Large intestine (tissue), 12 donors: ENCODE results near the gene ZNF254. TPM values are rescaled to one million over a fixed set of nuclear protein-coding genes. Genes with fewer than 3 reads are reported as not detected.
A peak's percentile ranks its signal among the peaks of the same experiment; 100 is the strongest.
"Not testable (repeated sequence)": the region's sequence is repeated elsewhere in the genome, so short reads cannot be mapped to it uniquely, and the experiment has no call there.

Experiments
- DNase-seq, 2 donors: peaks; one replicate each; pipeline versions ENCODE4 v3.0.0 to v3.0.0-alpha.2; 2013
- H3K27ac ChIP-seq: one replicate; pipeline ENCODE4 v1.5.1; 2013; ENCODE audit warnings: low read length
- H3K27me3 ChIP-seq: 2 replicates; pipeline ENCODE4 v1.6.1; 2013; ENCODE audit warnings: low read length; ENCODE audit not compliant: control insufficient read depth, insufficient read depth
- H3K36me3 ChIP-seq: 2 replicates; pipeline ENCODE4 v1.6.1; 2013; ENCODE audit warnings: low read length; ENCODE audit not compliant: control insufficient read depth, insufficient read depth
- H3K4me1 ChIP-seq: one replicate; pipeline ENCODE4 v1.6.1; 2013; ENCODE audit warnings: low read length; ENCODE audit not compliant: control insufficient read depth, insufficient read depth
- H3K4me3 ChIP-seq: one replicate; pipeline ENCODE4 v1.5.1; 2013; ENCODE audit warnings: low read length
- H3K9me3 ChIP-seq: one replicate; pipeline ENCODE4 v1.6.1; 2013; ENCODE audit warnings: mild to moderate bottlenecking, low read depth, low read length, moderate library complexity; ENCODE audit not compliant: control insufficient read depth
- WGBS: methylation state at CpG from one replicate; pipeline ENCODE4 v1.1.5; 2013; ENCODE audit warnings: low lambda C conversion rate; ENCODE audit not compliant: insufficient coverage; 5-methylcytosine and 5-hydroxymethylcytosine counted together
- long read RNA-seq, 11 donors: transcript quantifications; one replicate each; lab custom pipeline, GENCODE V29; 2026
- polyA plus RNA-seq: library from polyadenylated mRNA; unstranded; fragments of 120-200 nt; gene quantifications from one replicate; pipeline ENCODE4 v1.2.1, GENCODE V29; 2013

ZNF254 gene
- 19.0 TPM for polyA plus RNA-seq
- long read RNA-seq, donor 1, partial matches to known transcripts = 0 of 2 reads
- long read RNA-seq, donor 1, other reads (novel, unspliced or antisense) = 0 of 2 reads
- long read RNA-seq, donor 2, partial matches to known transcripts = 0 of 4 reads
- long read RNA-seq, donor 2, other reads (novel, unspliced or antisense) = 0 of 4 reads
- long read RNA-seq, donor 3 = 0 reads
- long read RNA-seq, donor 4 = 0 reads
- long read RNA-seq, donor 5 = 0 reads
- long read RNA-seq, donor 6, transcript ZNF254-202 (4 exons, 3,967 nt) = major isoform, 6 of 70 reads
- long read RNA-seq, donor 6, partial matches to known transcripts = 61 of 70 reads
- long read RNA-seq, donor 6, other reads (novel, unspliced or antisense) = 0 of 70 reads
- long read RNA-seq, donor 7, partial matches to known transcripts = 0 of 1 reads
- long read RNA-seq, donor 7, other reads (novel, unspliced or antisense) = 0 of 1 reads
- long read RNA-seq, donor 8, transcript ZNF254-202 (4 exons, 3,967 nt) = major isoform, 7 of 9 reads
- long read RNA-seq, donor 8, partial matches to known transcripts = 0 of 9 reads
- long read RNA-seq, donor 8, other reads (novel, unspliced or antisense) = 0 of 9 reads
- long read RNA-seq, donor 9, partial matches to known transcripts = 0 of 3 reads
- long read RNA-seq, donor 9, other reads (novel, unspliced or antisense) = 0 of 3 reads
- long read RNA-seq, donor 10, full-length matches to known transcripts = 7 of 12 reads
- long read RNA-seq, donor 10, partial matches to known transcripts = 0 of 12 reads
- long read RNA-seq, donor 10, other reads (novel, unspliced or antisense) = 5 of 12 reads
- long read RNA-seq, donor 11, partial matches to known transcripts = 28 of 32 reads
- long read RNA-seq, donor 11, other reads (novel, unspliced or antisense) = 0 of 32 reads

DNA sequence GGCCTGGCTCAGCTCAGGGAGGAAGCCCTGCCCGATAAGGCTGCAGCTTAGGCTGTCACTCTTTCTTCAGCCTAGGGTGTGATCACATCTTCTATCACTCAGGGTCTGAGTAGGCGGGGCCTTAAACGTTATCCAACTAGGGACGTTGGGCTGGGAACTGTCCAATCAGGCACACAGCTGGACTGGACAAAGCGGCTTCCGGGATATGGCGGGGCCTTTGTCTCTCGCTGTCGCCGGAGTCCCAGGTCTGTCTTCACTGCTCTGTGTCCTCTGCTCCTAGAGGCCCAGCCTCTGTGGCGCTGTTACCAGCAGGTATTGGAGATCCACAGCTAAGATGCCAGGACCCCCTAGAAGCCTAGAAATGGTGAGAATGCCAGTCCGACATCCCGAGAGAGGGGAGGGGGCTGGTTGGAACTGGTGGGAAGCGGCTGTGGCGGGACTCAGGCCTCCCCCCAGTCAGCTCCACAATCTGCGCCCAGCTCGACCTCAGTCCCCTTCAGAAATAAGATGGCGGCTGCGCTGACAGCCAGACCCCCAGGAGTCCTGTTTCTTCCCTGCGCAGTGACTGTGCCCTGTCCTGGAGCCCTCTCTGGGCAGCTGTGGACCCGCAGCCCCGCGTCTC lies at the start of gene ZNF254:
Gene ZNF254 (plus strand): TSS at position 214 of the 622 bp plus-strand sequence. CDS start 121 bp downstream, at position 335.
- Histone ChIP-seq H3K36me3 (no peaks in the 10 kb centered on the region), H3K4me3 (peak within 1 kb of the TSS; percentile 93), H3K4me1 (no peaks in the 10 kb centered on the region), H3K27ac (peak within 1 kb of the TSS; percentile 89), H3K9me3 (no peaks in the 10 kb centered on the region), H3K27me3 (no peaks in the 10 kb centered on the region)
- DNase-seq = peak; percentile 94 to 98
- no CpG with 5 or more reads among the region's 23 CpGs for WGBS

GRCh38 chr19:24040621-24041020 lies 46.4 kb upstream of the ZNF254 start:
- H3K27me3 ChIP-seq = no peaks in the 10 kb centered on the region
- 82% methylated on average over 2 of the region's 3 CpGs for WGBS
- DNase-seq = no peak

DNA sequence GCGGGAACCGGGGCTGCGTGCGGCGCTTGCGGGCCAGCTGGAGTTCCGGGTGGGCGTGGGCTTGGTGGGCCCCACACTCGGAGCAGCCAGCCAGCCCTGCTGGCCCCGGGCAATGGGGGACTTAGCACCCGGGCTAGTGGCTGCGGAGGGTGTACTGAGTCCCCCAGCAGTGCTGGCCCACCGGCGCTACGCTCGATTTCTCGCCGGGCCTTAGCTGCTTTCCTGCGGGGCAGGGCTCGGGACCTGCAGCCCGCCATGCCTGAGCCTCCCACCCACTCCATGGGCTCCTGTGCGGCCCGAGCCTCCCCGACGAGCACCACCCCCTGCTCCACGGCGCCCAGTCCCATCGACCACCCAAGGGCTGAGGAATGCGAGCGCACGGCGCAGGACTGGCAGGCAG lies 45.7 kb upstream of the ZNF254 start:
- not testable (repeated sequence) for H3K4me1 ChIP-seq, H3K4me3 ChIP-seq, H3K27ac ChIP-seq, H3K27me3 ChIP-seq, DNase-seq, H3K9me3 ChIP-seq
- H3K36me3 ChIP-seq = peaks cover 22% of the 10 kb centered on the region
- no CpG with 5 or more reads among the region's 32 CpGs for WGBS

More at GRCh38 chr19:24040621-24041020, 46.4 kb upstream of the ZNF254 start:
- Histone ChIP-seq H3K4me3 (no peak overlapping the region), H3K9me3 (no peaks in the 10 kb centered on the region), H3K4me1 (no peaks in the 10 kb centered on the region), H3K36me3 (peaks cover 20% of the 10 kb centered on the region), H3K27ac (no peak overlapping the region)

DNA sequence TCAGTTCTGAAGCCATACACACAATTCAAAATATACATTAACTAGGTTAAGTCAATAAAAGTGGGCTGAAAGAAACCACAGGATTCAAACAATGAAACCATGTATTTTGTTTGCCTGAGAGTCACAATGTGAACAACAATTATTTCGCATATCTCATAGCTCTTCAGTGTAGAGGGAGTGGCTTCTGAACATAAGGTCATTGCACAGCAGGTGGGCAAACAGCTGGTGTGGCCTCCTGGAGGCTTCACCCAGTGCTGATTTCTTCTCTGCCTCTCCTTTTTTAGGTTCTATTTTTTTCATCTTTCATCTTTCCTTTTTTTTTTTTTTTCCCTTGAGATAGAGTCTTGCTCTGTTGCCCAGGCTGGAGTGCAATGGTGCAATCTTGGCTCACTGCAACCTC lies 40.4 kb upstream of the ZNF254 start:
- H3K4me3 ChIP-seq = no peak overlapping the region
- no peaks in the 10 kb centered on the region for H3K27me3 ChIP-seq
- DNase-seq = no peak
- H3K9me3 ChIP-seq = no peaks in the 10 kb centered on the region
- H3K4me1 ChIP-seq = no peaks in the 10 kb centered on the region
- H3K36me3 ChIP-seq = peaks cover 45% of the 10 kb centered on the region
- 100% methylated on average over 1 of the region's 1 CpG for WGBS
- H3K27ac ChIP-seq = no peak overlapping the region

- H3K9me3 ChIP-seq = no peaks in the 10 kb centered on the region
- no peak for DNase-seq
- no CpG with 5 or more reads among the region's 10 CpGs for WGBS
- H3K4me1 ChIP-seq = no peaks in the 10 kb centered on the region
- peaks cover 60% of the 10 kb centered on the region for H3K36me3 ChIP-seq
- H3K27ac ChIP-seq = no peak overlapping the region
- no peaks in the 10 kb centered on the region for H3K27me3 ChIP-seq
- no peak overlapping the region for H3K4me3 ChIP-seq
Observed at GRCh38 chr19:24048261-24048660, 38.7 kb upstream of the ZNF254 start.

- no peaks in the 10 kb centered on the region for H3K27me3 ChIP-seq
- no peaks in the 10 kb centered on the region for H3K9me3 ChIP-seq
- no peak overlapping the region for H3K4me3 ChIP-seq
- DNase-seq = no peak
- peaks cover 63% of the 10 kb centered on the region for H3K36me3 ChIP-seq
- no CpG with 5 or more reads among the region's 1 CpG for WGBS
- no peak overlapping the region for H3K27ac ChIP-seq
- peaks cover 8% of the 10 kb centered on the region for H3K4me1 ChIP-seq
Observed at GRCh38 chr19:24049537-24049936, 37.5 kb upstream of the ZNF254 start.

DNA sequence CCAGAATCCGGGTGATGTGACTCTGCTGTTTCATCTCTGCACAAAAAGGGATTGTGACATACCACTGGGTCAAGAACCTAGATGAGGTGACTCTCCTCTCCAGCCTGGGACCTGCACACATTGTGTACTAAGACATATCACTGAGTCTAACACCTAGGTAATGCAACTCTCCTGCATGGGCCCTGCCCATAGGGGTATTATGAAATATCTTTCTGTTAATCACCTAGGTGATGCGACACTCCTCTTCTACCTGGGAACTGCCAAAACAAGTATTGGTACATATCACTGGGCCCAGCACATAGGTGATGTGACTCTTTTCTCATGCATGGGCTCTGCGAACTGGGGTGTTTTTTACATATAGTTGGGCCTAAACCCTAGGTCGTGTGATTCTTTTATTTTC lies 35.5 kb upstream of the ZNF254 start:
- no peaks in the 10 kb centered on the region for H3K27me3 ChIP-seq
- DNase-seq = no peak
- no peaks in the 10 kb centered on the region for H3K9me3 ChIP-seq
- H3K4me3 ChIP-seq = no peak overlapping the region
- peaks cover 69% of the 10 kb centered on the region for H3K36me3 ChIP-seq
- WGBS = no CpG with 5 or more reads among the region's 4 CpGs
- peaks cover 8% of the 10 kb centered on the region for H3K4me1 ChIP-seq
- H3K27ac ChIP-seq = no peak overlapping the region

GRCh38 chr19:24052811-24053210 lies 34.2 kb upstream of the ZNF254 start:
- peak overlapping the region; percentile 77 for H3K27ac ChIP-seq
- no CpG with 5 or more reads among the region's 3 CpGs for WGBS

DNA sequence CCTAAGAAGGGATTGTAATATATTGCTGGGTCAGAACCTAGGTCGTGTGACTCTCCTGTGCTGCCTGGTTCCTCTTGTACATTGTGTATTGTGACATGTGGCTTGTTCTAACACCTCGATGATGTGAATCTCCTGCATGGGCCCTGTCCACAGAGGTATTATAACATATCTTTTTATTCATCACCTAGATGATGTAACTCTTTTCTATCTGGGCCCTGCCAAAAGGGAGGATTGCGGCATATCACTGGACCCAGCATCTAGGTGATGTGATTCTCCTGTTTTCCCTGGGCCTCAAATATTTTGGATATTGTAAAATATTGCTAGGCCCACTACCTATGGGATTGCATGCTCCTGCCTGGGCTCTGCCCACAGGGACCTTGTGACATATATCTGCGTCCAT lies 33.4 kb upstream of the ZNF254 start:
- peak overlapping the region; percentile 77 for H3K27ac ChIP-seq
- WGBS = no CpG with 5 or more reads among the region's 4 CpGs
- H3K36me3 ChIP-seq = peaks cover 62% of the 10 kb centered on the region

More at GRCh38 chr19:24052811-24053210, 34.2 kb upstream of the ZNF254 start:
- Histone ChIP-seq H3K9me3 (no peaks in the 10 kb centered on the region), H3K4me3 (no peak overlapping the region), H3K36me3 (peaks cover 65% of the 10 kb centered on the region), H3K4me1 (peaks cover 8% of the 10 kb centered on the region), H3K27me3 (no peaks in the 10 kb centered on the region)
- DNase-seq = no peak

More for the DNA sequence above, 33.4 kb upstream of the ZNF254 start:
- Histone ChIP-seq H3K4me1 (peaks cover 8% of the 10 kb centered on the region), H3K4me3 (no peak overlapping the region), H3K9me3 (no peaks in the 10 kb centered on the region), H3K27me3 (no peaks in the 10 kb centered on the region)
- no peak for DNase-seq
